GM10248 (cell line): Measurements from ENCODE around the gene JMJD1C.

Experiments
- CTCF ChIA-PET: fragments of 300-600 bp; sonication (Branson Sonifier 250); formaldehyde crosslinking; extraction: SDS; loops from one replicate; lab custom pipeline; 2021; ENCODE audit warnings: antibody characterized with exemption; lab: Yijun Ruan, JAX
- POLR2A ChIA-PET: fragments of 350-650 bp; sonication (Branson Sonifier 250); formaldehyde crosslinking; extraction: SDS; loops from one replicate; lab custom pipeline; 2020; ENCODE audit warnings: antibody characterized with exemption; lab: Yijun Ruan, JAX
- DNase-seq: peaks from one replicate; pipeline ENCODE4 v3.0.0; 2012; ENCODE audit errors: extremely low spot score
- TF ChIP-seq, protein P1 (sequence below): IDR thresholded peaks from 2 replicates; pipeline ENCODE4 v1.5.1; 2012; ENCODE audit warnings: mild to moderate bottlenecking, low read depth; ENCODE audit errors: extremely low read depth, missing control alignments, control extremely low read depth

Gene JMJD1C

DNA sequence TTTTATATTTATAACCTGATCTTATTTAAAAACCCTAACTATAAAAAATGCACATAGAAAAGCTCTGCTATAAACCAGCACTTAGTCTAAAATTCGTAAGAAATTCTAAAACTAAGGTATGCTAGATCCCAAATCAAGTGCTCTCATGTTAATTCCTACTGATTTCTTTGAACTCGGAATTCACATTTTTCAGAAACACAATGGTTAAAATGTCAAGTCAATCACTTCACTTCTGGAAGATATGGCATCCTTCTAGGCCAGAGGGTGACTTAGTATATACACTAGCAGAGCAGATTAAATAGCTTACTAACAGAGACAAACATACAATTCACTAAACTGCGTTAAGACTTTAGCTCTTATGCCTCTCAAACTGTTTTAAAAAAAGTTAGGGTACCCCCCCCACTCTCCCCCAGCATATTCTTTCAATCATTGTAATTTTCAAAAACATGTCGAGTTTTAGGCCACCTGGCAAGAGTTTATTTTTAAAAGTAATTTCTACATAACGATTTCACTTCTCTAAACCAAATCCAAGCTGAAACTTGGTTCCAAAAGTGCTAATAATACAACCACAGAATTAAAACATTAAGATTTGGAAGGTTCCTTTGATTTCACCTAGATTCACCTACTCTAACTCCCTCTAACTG is 203.2 kb downstream of the JMJD1C start:
- TF ChIP-seq, protein P1, sequence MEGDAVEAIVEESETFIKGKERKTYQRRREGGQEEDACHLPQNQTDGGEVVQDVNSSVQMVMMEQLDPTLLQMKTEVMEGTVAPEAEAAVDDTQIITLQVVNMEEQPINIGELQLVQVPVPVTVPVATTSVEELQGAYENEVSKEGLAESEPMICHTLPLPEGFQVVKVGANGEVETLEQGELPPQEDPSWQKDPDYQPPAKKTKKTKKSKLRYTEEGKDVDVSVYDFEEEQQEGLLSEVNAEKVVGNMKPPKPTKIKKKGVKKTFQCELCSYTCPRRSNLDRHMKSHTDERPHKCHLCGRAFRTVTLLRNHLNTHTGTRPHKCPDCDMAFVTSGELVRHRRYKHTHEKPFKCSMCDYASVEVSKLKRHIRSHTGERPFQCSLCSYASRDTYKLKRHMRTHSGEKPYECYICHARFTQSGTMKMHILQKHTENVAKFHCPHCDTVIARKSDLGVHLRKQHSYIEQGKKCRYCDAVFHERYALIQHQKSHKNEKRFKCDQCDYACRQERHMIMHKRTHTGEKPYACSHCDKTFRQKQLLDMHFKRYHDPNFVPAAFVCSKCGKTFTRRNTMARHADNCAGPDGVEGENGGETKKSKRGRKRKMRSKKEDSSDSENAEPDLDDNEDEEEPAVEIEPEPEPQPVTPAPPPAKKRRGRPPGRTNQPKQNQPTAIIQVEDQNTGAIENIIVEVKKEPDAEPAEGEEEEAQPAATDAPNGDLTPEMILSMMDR: no peak
- CTCF ChIA-PET: interaction anchor here (0.8 to 1.9 kb wide), 11 partner anchors 8 to 366 kb away, joined by 3 to 7 read pairs (median 3); no protein-coding TSS in a partner anchor
- POLR2A ChIA-PET: interaction anchor here (0.6 kb wide), 1 partner anchor 335 kb away, joined by 6 read pairs; no protein-coding TSS in a partner anchor
- no peak for DNase-seq

DNA sequence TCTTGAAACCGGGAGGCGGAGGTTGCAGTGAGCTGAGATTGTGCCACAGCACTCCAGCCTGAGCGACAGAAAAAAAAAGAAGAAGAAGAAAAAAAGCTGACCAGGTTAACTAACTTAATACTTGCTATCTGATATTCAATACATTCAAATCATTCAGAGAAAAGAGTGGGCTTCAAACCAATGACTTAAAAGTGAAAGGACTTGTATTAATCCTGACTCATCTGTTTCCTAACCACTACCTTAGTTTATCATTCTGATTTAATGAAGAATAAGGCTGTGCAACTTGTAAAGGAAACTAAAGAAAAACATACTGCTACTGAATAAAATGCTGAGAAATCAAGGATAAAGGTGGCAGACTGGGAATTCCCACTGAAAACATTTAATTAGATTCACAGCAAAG is 204.3 kb downstream of the JMJD1C start:
- TF ChIP-seq, protein P1: no peak
- DNase-seq: peak; percentile 13
- POLR2A ChIA-PET: no interaction called here
- CTCF ChIA-PET: interaction anchor here (0.6 to 1.5 kb wide), 5 partner anchors 12 to 459 kb away, joined by 3 to 4 read pairs (median 3); no protein-coding TSS in a partner anchor

DNA sequence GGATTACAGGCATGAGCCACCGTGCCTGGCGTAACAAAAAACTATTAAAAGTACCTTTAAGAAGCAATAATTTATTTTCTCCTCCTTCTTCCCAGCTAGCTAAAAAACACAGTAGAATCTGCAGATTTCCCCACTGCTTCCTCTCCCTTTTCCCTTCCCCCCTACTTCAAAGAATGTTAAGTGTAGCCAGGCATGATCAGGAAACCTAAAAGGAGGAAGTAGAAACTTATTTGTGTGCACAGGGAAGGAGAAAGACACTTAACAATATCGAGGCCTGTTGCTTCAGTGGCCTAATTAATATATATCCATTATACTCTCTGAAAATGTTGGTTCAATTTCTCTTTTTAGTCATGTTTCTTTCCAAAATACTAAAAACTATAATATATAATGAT is 204.9 kb downstream of the JMJD1C start:
- TF ChIP-seq, protein P1: no peak
- POLR2A ChIA-PET: interaction anchor here (0.5 kb wide), 1 partner anchor 266 kb away, joined by 3 read pairs; no protein-coding TSS in a partner anchor
- CTCF ChIA-PET: interaction anchor here (2.7 kb wide), 1 partner anchor 19 kb away, joined by 6 read pairs; no protein-coding TSS in a partner anchor
- no peak for DNase-seq

- TF ChIP-seq, protein P1: no peak
- DNase-seq: no peak
- CTCF ChIA-PET: interaction anchor here (2.7 kb wide), 1 partner anchor 19 kb away, joined by 6 read pairs; no protein-coding TSS in a partner anchor
- POLR2A ChIA-PET: no interaction called here
Observed at GRCh38 chr10:63260103-63260859, 205.5 kb downstream of the JMJD1C start.

DNA sequence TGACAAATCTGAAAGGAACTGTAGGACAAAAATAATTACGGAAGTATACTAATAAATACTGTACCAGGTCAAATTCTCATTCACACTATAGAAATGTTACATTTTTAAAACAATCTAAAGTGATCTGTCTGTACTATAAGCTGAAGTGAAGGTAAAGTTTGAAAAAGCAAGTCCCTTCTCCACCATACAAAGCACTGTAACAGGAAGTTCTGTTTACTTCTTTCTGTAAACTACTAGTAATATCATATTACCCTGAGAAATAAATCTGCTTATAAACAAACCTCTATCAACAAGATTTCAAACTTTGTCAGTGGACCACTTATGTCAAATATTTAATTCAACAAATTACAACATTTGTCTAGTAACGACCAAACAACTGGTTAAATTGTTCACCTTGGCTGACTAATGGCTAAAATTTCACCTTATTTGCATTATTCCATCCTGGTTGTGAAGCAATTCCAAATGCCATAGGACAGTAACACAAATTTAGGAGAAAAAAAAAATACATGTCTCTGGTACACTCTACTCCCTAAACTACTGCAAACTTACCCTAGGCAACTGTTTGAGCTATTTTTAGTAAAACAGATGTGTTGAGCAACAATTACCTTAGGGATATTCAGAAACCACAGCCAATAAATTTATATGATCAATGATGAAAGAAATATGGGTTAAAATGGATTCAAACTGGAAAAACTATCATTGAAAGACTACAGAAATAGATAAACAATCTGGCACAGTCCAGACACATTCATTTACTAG is 206.7 kb downstream of the JMJD1C start:
- TF ChIP-seq, protein P1: no peak
- DNase-seq: no peak
- CTCF ChIA-PET: interaction anchor here (2.7 to 3.4 kb wide), 2 partner anchors 17 to 370 kb away, joined by 6 to 11 read pairs; no protein-coding TSS in a partner anchor
- POLR2A ChIA-PET: no interaction called here
